Neural crest cell (in vitro differentiated cells): ENCODE results near the gene CCDC33. TPM values are rescaled to one million over a fixed set of nuclear protein-coding genes. Genes with fewer than 3 reads are reported as not detected.

ENCODE experiments used
- DNase-seq: peaks from one replicate; pipeline ENCODE4 v3.0.0; 2021; ENCODE audit warnings: low read depth, mixed read lengths, low spot score
- H3K27ac Mint-ChIP-seq: one replicate; pipeline ENCODE4 v1.8.0; 2021; ENCODE audit warnings: mild to moderate bottlenecking, mixed read lengths; ENCODE audit not compliant: unreplicated experiment
- H3K27me3 Mint-ChIP-seq: 2 replicates; pipeline ENCODE4 v1.8.0; 2021; ENCODE audit warnings: low read depth, mild to moderate bottlenecking, mixed read lengths
- H3K36me3 Mint-ChIP-seq: 2 replicates; pipeline ENCODE4 v1.8.0; 2021; ENCODE audit warnings: low read depth, mild to moderate bottlenecking, mixed read lengths
- H3K4me1 Mint-ChIP-seq: 2 replicates; pipeline ENCODE4 v1.8.0; 2021; ENCODE audit warnings: mixed read lengths
- H3K4me3 Mint-ChIP-seq: one replicate; pipeline ENCODE4 v1.8.0; 2021; ENCODE audit warnings: mild to moderate bottlenecking, mixed read lengths
- H3K9me3 Mint-ChIP-seq: 2 replicates; pipeline ENCODE4 v1.8.0; 2021; ENCODE audit warnings: mixed read lengths
- CTCF ChIP-seq: fragments of 200-600 bp; sonication (generic); conservative IDR thresholded peaks from 2 replicates; pipeline ENCODE4 v1.5.0; 2021; ENCODE audit warnings: antibody characterized with exemption, mild to moderate bottlenecking
- total RNA-seq: library from RNA; stranded (reverse); gene quantifications from 2 replicates; pipeline ENCODE4 v1.2.1, GENCODE V29; 2021

Gene CCDC33
- total RNA-seq, 1 donor from 2014 or later, result 15.1 TPM

- no peak for TF ChIP-seq CTCF
- Mint-ChIP-seq H3K4me3 (no peak overlapping the region), H3K27me3 (no peaks in the 10 kb centered on the region), H3K27ac (no peak overlapping the region), H3K9me3 (no peaks in the 10 kb centered on the region), H3K4me1 (peaks cover 7% of the 10 kb centered on the region), H3K36me3 (no peaks in the 10 kb centered on the region)
- DNase-seq, result no peak
Observed at GRCh38 chr15:74340150-74340549, 104.0 kb downstream of the CCDC33 start.

- H3K4me1 Mint-ChIP-seq, result peaks cover 16% of the 10 kb centered on the region
- H3K36me3 Mint-ChIP-seq, result no peaks in the 10 kb centered on the region
- H3K27me3 Mint-ChIP-seq, result no peaks in the 10 kb centered on the region
- no peak for TF ChIP-seq CTCF
- H3K27ac Mint-ChIP-seq, result no peak overlapping the region
- no peak overlapping the region for H3K4me3 Mint-ChIP-seq
- H3K9me3 Mint-ChIP-seq, result no peaks in the 10 kb centered on the region
- no peak for DNase-seq
Observed at GRCh38 chr15:74343127-74343796, 107.1 kb downstream of the CCDC33 start.

- no peaks in the 10 kb centered on the region for H3K9me3 Mint-ChIP-seq
- H3K27ac Mint-ChIP-seq, result no peak overlapping the region
- H3K36me3 Mint-ChIP-seq, result no peaks in the 10 kb centered on the region
- H3K4me3 Mint-ChIP-seq, result no peak overlapping the region
- no peak for TF ChIP-seq CTCF
- H3K27me3 Mint-ChIP-seq, result no peaks in the 10 kb centered on the region
- H3K4me1 Mint-ChIP-seq, result peaks cover 16% of the 10 kb centered on the region
- no peak for DNase-seq
Observed at GRCh38 chr15:74343797-74344127, 107.6 kb downstream of the CCDC33 start.

GRCh38 chr15:74345051-74345450 is 108.9 kb downstream of the CCDC33 start:
- Mint-ChIP-seq H3K36me3 (no peaks in the 10 kb centered on the region), H3K4me1 (peaks cover 16% of the 10 kb centered on the region), H3K27me3 (no peaks in the 10 kb centered on the region), H3K9me3 (no peaks in the 10 kb centered on the region), H3K27ac (peak overlapping the region; percentile 85), H3K4me3 (no peak overlapping the region)
- no peak for TF ChIP-seq CTCF
- no peak for DNase-seq

- Mint-ChIP-seq H3K27me3 (no peaks in the 10 kb centered on the region), H3K36me3 (no peaks in the 10 kb centered on the region), H3K4me1 (peaks cover 30% of the 10 kb centered on the region), H3K4me3 (no peak overlapping the region), H3K27ac (no peak overlapping the region), H3K9me3 (no peaks in the 10 kb centered on the region)
- DNase-seq, result no peak
- TF ChIP-seq CTCF, result no peak
Observed at GRCh38 chr15:74347757-74348250, 111.7 kb downstream of the CCDC33 start.
